NB4 (cell line): Measurements from ENCODE around the gene AP5B1.

ENCODE experiments used
- CTCF ChIP-seq: IDR thresholded peaks from one replicate; pipeline ENCODE4 v1.5.1; 2012; ENCODE audit warnings: low read depth, low read length
- MAX ChIP-seq: IDR thresholded peaks from 2 replicates; pipeline ENCODE4 v1.6.1; 2011; ENCODE audit warnings: low read depth, low read length
- MYC ChIP-seq: IDR thresholded peaks from 2 replicates; pipeline ENCODE4 v1.6.1; 2011; ENCODE audit warnings: low read depth, low read length
- POLR2A ChIP-seq: IDR thresholded peaks from 2 replicates; pipeline ENCODE4 v1.6.1; 2011; ENCODE audit warnings: mild to moderate bottlenecking; ENCODE audit not compliant: insufficient read length; ENCODE audit errors: extremely low read depth

- TF ChIP-seq CTCF (no peak), POLR2A (no peak), MAX (no peak), MYC (no peak)
These were observed 35.9 kb upstream of the AP5B1 start for GRCh38 chr11:65816696-65817095.
